GM18499 (cell line): ENCODE data around the gene CTIF.

ENCODE experiments used
- ATAC-seq: cut with Tn5 transposase; IDR thresholded peaks from one replicate; pipeline ENCODE4 v1.9.1; 2021; ENCODE audit warnings: moderate number of reproducible peaks; ENCODE audit not compliant: insufficient read depth, unreplicated experiment

CTIF gene

GRCh38 chr18:48777026-48777743 lies 238.4 kb downstream of the CTIF start:
- ATAC-seq = no peak

- ATAC-seq = no peak
These were observed 238.9 kb downstream of the CTIF start for GRCh38 chr18:48777744-48778116.

- no peak for ATAC-seq
These were observed 239.6 kb downstream of the CTIF start for GRCh38 chr18:48778344-48779011.

GRCh38 chr18:48779462-48779861 lies 240.6 kb downstream of the CTIF start:
- no peak for ATAC-seq

- ATAC-seq = no peak
These were observed 241.5 kb downstream of the CTIF start for GRCh38 chr18:48780201-48780912.

- ATAC-seq = no peak
These were observed 242.0 kb downstream of the CTIF start for GRCh38 chr18:48780913-48781162.

- no peak for ATAC-seq
These were observed 242.5 kb downstream of the CTIF start for GRCh38 chr18:48781163-48781987.

- ATAC-seq = no peak
These were observed 243.1 kb downstream of the CTIF start for GRCh38 chr18:48781988-48782363.

- no peak for ATAC-seq
These were observed 243.6 kb downstream of the CTIF start for GRCh38 chr18:48782381-48782861.

- no peak for ATAC-seq
These were observed 245.0 kb downstream of the CTIF start for GRCh38 chr18:48783616-48784520.

GRCh38 chr18:48784656-48785055 lies 245.8 kb downstream of the CTIF start:
- no peak for ATAC-seq

- ATAC-seq = peak; percentile 93
These were observed 246.3 kb downstream of the CTIF start for GRCh38 chr18:48785091-48785614.

- ATAC-seq = no peak
These were observed 247.1 kb downstream of the CTIF start for GRCh38 chr18:48785736-48786454.

GRCh38 chr18:48786455-48787202 lies 247.8 kb downstream of the CTIF start:
- ATAC-seq = no peak

- no peak for ATAC-seq
These were observed 248.6 kb downstream of the CTIF start for GRCh38 chr18:48787203-48788151.

GRCh38 chr18:48788373-48788772 lies 249.5 kb downstream of the CTIF start:
- no peak for ATAC-seq

- no peak for ATAC-seq
These were observed 250.5 kb downstream of the CTIF start for GRCh38 chr18:48789259-48789812.
